GM19452 (cell line): ENCODE data around the gene ZNF846.
"Not testable (repeated sequence)": the region's sequence is repeated elsewhere in the genome, so short reads cannot be mapped to it uniquely, and the experiment has no call there.

Experiments
- ATAC-seq: cut with Tn5 transposase; IDR thresholded peaks from one replicate; pipeline ENCODE4 v1.9.1; 2021; ENCODE audit not compliant: unreplicated experiment

ZNF846 gene

DNA sequence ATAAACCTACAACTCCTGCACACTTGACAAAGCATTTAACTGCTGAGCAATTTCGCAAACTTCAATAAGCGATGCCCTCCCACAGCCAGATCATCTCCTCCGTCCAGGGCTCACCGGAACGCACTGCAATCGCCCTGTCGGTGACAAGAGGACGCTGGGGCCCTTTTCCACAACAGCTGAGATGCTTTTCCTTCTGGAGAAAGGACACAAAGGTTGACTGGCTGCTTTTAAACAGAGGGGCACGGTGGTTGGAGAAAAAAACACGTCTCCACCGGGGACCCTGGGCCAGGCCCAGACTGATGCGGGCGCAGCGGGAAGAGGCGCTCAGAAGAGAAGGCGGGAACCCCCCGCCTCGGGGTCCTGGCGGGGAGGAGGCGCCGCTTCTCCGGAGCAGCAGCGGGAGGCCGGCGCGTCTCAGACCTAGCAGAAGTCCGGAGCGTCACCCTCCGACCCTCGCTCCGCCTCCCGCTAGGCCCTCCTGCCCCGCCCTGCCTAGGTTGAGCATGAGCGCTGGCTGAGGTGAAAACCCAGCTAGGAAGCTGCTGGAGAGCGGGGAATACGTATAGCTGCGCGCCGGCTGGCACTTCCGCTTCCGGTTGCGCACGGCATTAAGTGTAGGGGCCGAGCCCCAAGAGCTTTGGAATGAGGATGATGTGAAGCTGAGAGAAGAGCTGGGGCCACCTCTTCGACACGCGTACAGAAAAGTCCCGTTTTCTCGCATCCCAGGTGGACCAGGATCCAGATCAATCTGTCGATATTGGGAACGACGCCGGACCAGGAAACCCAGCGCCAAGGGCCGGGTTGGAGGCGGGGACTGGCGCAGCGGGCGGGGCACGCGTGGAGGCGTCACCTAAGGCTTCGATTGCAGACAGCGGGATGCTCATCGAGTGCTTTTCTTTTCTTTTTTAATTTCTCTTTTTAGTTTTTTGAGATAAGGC is at the start of gene ZNF846:
ZNF846 (minus strand) TSS at position 564 of the 938 bp plus-strand sequence. CDS start 3,788 bp downstream, outside the sequence.
- ATAC-seq: peak; percentile 99

DNA sequence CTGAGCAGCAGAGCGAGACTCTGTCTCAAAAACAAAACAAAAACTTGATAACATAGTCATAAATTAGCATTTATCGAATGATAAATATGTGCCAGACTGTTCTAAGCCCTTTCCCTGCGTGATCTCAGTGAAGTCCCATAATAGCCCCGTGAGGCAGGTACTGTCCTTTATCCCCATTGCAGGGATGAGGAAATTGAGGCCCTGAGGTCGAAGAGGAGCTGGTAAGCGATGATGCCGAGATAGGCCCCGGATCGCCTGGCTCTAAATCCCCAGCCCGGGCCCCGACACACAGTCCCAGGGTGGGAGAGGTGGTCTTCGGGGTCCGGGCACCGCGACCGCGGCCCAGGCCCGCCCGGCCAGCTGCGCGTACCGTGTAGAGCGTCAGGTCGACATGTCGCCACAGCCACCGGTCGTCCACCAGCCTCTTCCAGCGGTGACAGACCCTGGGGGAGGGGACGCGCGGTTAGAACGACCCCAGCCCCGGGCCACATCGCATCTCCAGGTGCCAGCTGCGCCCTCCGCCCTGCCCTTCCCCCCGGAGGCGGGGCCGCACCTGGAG is 49.7 kb upstream of the ZNF846 start:
- no peak for ATAC-seq

DNA sequence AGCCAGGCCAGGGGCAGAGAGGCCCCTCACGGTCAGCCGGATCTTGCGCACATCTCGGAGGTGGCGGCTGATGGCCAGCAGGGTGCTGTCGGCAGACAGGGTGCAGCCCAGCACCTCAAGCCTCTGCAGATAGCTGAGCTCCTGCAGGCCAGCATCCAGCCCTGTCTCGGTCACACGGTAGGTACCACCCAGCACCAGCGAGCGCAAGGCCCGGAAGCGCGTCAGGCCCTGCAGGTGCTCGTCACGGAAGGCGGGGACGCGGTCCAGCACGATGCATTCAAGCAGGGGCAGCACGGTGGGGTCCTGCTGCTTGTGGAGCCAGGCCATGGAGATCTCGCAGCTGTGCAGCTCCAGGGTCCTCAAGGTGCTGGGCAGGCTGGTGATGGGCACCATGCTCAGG is 42.6 kb upstream of the ZNF846 start:
- ATAC-seq: no peak

DNA sequence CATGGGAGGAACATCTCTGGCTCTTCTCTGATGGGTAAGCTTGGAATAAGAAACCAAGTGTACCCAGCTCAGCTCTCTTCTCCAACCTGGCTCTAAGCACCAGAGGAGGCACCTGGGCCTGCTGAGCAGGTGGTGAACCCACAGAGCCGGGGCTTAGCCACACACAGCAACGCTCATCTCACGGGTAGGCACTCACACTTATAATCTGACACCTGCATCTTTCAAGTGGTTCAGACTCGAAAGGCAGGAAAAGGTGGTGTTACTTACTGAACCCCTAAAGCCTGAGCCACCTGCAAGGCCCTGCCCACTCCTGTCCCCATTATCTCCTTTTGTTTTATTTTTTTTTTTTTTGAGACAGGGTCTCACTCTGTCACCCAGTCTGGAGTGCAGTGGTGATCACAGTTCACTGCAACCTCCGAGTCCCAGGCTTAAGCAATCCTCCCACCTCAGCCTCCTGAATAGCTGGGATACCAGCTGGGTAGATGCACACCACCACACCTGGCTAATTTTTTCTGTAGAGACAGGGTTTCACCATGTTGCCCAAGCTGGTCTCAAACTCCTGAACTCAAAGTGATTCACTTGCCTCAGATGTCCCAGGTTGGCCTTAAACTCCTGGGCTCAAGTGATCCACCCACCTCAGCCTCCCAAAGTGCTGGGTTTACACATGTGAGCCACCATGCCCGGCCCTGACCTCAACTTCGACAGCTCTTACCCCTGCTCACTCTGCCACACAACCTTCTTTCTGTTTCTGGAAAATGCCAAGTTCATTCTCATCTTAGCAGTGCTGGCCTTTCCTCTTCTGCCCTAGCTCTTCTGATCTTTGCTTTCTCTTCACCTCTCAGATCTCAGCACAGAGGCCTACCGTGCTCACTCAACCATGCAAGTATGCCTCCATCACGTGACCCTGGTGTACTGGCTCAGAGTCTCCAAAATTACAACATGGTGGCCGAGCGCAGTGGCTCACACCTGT is 40.6 kb upstream of the ZNF846 start:
- ATAC-seq: no peak

DNA sequence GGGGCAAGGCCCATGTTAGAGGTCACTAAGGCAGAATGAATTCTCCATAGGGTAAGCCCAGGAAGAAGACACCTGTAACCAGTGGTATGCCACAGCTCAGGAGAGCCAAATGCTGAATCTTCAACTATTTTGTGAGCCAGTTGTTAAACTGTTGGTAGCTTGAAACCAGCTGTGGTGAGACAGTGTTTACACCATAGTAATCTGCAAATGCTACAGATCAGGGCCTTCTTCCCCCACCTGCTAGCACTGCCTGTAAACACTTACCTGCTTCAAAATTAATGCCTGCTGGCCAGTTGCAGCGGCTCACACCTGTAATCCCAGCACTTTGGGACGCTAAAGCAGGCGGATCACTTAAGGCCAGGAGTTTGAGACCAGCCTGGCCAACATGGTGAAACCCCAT is 38.3 kb upstream of the ZNF846 start:
- ATAC-seq: no peak

DNA sequence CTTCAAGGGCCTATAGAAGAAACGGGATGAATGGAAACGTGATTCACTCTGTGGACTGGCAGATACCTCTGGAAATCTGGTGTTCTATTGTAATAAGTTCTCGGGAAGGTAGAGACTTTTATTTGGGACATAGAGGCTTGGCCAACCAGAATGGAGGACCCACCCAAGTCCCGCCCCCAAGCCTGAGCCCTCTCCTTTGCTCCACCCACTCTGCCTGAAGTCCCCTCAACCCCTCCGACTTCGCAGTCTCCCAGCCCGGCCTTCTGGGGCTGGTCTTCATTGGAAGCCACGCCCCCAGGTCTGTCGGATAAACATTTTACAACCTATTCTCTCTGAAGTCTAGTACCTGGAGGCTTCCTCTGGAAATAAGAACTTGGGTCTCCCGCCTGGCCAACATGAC is 33.4 kb upstream of the ZNF846 start:
- no peak for ATAC-seq

DNA sequence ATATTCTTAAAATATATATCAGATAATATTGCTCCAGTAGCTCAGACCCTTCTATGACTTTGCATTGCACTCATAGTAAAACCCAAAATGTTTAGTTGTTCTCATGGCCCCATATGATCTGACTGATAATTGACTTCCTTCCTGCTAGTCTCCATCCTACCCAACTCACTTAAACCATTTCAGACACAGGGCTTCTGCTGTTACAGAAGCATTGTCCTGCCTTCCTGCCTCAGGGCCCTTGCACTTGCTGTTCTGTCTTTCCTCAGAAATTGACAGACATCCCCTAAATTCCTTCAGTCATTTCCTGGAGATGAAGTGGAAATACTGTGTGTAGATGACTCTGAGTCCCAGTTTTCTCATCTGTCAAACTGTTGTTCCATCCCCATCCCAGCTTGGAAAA is 30.6 kb upstream of the ZNF846 start:
- ATAC-seq: no peak

DNA sequence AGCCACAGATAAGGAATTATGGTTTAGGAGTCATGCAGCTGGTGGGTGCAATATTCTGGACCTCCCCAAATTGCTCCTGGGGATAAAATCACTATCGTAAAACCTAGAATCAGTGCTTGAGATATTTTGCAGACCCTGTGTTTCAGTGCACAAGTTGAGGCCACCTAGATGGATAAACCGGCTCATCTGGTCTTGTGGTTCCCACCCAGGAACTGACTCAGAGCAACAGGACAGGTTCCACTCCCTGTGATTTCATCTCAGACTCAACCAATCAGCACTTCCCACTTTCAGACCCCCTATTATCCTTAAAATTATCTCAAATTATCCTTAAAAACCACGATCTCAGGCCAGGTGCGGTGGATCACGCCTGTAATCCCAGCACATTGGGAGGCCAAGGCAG is 29.3 kb upstream of the ZNF846 start:
- no peak for ATAC-seq

DNA sequence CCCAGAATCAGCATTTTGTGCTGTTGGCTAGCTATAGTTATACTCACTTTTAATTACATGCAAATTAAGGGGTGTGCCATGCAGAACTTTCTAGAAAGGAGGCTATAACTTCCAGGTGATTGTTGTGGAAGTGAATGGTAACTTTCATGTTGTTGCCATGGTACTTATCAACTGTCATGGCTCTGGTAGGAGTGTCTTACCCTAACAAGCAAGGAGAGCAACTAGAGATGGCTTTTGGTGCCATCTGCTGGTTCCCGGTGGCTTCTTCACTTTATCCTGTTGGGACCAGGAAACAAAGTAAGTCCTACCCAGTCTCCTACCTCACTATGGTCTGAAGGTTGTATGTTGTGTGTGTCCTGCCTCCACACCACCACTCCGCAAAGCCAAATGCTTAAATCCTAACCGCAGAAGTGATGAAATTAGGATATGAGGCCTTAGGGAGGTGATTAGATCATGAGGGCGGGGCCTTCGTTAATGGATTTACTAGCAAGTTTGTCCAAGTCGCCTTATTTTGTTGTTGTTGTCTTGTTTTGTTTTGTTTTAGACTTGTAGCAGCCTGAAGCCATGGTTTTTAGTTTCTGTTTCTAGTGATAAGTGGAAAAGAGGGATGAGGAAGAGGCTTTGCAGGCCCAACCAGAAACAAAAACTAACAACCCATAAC is 27.7 kb upstream of the ZNF846 start:
- peak; percentile 67 for ATAC-seq

DNA sequence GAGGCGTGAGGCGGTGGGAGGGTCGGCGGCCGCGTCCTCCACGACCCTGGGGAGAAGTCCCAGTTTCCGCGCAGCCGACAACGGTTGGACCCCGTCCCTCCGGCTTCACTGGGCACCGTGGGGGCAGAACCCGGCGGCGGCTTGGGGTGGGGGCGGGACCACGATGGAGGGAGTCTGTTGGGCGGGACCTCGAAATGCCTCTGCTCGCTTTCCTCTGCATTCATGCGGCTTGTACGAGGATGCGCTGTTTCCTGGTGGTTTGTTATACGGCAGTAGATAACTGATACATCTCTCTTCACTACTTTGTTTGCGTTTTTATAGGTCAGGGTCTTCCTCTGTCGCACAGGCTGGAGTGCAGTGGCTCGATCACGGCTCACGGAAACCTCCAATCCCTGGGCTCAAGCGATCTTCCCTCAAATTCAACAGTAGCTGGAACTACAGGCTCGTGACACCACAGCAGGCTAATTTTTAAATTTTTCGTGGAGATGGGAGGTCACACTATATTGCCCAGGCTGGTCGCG is 24.6 kb upstream of the ZNF846 start:
- no peak for ATAC-seq

DNA sequence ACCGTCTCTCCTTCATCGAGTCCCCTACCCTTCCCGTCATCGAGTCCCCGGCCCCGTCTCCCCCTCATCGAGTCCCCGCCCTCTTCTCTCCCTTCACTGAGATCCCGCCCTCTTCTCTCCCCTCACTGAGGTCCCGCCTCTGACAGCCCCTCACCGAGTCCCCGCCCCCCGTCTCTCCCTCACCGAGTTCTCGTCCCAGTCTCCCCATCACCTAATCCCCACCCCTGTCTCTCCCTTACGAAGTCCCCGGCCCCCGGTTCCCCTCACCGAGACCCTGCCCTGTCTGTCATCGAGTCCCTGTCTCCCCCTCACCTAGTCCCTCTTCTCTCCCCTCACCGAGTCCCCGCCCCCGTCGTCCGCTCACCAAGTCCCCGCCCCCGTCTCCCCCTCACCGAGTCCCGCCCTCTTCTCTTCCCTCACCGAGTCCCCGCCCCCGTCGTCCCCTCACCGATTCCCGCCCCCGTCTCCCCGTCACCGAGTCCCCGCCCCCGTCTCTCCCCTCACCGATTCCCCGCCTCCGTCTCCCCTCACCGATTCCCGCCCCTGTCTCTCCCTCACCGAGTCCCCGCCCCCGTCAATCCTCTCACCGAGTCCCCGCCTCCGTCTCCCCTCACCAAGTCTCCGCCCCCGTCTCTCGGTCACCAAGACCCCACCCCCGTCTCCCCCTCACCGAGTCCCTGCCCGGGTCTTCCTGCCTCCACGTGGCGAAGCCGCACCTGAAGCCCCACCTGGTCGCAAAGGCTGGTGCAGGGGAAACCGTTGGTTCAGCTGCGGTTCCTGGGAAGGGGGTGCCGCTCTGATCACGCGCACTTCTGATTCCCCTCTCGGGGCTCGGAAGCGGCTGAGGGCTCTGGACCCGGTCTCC is 23.9 kb upstream of the ZNF846 start:
- peak; percentile 45 for ATAC-seq

DNA sequence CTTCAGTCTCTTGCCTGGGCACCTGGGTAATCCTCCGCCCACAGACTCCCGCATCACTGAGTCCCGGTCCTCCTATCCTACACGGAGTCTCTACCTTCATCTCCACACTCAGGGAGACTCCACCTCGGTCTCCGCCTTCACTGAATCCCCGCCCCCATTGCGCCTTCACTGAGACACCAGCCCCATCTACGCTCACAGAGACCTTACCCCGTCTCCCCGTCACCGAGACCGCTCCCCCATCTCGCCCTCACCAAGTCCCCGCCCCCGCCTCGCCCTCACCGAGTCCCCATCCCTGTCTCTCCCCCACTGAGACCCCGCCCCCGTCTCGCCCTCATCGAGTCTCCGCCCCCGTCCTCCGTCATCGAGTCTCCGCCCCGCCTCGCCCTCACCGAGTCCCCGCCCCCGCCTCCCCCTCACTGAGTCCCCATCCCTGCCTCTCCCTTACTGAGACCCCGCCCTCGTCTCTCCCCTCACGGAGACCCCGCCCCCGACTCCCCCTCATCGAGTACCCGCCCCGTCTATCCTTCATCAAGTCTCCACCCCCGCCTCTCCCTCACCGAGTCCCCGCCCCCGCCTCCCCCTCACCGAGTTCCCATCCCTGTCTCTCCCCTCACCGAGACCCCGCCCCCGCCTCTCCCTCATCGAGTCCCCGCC is 23.1 kb upstream of the ZNF846 start:
- ATAC-seq: no peak

DNA sequence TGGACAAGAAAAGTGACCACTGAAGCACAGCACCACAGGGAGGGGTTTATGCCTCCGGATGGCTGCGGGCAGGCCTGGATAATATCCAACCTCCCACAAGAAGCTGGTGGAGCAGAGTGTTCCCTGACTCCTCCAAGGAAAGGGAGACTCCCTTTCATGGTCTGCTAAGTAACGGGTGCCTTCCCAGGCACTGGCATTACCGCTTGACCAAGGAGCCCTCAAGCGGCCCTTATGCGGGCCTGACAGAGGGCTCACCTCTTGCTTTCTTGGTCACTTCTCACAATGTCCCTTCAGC is 22.5 kb upstream of the ZNF846 start:
- ATAC-seq: not testable (repeated sequence)

DNA sequence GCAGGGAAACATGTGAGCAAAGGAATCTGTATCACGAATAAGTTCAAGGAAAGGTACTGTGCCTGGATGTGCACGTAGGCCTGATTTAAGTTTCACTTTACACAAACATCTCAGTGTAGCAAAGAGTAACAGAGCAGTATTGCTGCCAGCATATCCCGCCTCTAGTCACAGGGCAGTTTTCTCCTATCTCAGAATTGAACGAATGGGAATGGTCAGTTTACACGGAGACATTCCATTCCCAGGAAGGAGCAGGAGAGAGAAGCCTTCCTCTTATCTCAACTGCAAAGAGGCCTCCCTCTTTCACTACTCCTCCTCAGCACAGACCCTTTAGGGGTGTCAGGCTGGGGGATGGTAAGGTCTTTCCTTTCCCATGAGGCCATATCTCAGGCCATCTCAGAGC is 21.0 kb upstream of the ZNF846 start:
- not testable (repeated sequence) for ATAC-seq

DNA sequence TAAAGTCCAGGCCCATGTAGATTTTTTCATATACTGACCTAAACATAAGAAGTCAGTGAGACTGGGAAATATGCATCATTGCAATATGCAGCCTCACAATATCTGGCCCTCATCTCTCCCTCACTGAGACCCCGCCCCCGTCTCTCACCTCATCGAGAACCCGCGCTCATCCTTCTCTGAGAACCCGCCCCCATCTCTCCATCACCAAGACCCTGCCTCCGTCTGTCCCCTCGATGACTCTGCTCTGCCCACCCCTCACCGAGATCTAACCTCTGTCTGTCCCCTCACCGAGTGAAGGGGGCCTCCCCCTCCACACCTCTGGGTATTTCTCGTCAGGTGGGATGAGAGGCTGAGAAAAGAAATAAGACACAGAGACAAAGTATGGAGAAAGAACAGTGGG is 20.5 kb upstream of the ZNF846 start:
- no peak for ATAC-seq

DNA sequence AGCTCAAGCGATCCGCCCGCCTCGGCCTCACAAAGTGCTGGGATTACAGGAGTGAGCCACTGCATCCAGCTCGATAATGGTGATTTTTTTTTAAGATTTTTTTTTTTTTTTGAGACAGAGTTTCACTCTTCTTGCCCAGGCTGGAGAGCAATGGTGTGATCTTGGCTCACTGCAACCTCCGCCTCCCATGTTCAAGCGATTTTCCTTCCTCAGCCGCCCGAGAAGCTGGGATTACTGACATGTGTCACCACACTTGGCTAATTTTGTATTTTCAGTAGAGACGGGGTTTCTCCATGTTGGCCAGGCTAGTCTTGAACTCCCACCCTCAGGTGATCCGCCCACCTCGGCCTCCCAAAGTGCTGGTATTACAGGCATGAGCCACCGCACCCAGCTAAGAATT is 20.1 kb upstream of the ZNF846 start:
- not testable (repeated sequence) for ATAC-seq

DNA sequence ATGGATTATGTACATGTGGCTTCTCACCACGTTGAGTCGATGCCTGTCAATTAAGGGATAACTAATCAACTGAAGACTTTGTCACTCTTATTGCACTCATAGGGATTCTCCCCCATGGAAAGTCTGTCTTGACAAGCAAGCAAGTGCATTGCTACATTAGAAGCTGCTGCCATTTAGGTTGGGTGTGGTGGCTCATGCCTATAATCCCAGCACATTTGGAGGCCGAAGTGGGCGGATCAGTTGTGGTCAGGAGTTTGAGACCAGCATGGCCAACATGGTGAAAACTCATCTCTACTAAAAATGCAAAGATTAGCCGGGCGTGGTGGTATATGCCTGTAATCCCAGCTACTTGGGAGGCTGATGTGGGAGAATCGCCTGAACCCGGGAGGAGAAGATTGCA is 18.3 kb upstream of the ZNF846 start:
- no peak for ATAC-seq

DNA sequence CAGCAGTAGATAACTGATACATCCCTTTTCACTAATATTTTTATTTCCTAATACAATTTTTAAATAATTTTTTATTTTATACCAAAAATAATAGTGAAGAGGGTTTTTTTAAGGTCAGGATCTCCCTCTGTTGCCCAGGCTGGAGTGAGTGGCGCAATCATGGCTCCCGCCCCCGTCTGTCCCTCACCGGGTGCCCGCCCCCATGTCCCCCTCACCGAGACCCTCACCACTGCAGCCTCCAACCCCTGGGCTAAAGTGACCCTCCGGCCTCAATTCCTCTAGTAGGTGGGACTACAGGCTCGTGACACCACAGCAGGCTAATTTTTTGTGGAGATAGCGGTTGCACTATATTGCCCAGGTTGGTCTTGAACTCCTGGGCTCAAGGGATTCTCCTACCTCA is 17.8 kb upstream of the ZNF846 start:
- no peak for ATAC-seq
